Measurements from ENCODE around the gene KRT77. TPM values are rescaled to one million over a fixed set of nuclear protein-coding genes. Genes with fewer than 3 reads are reported as not detected.

KRT77 gene
- total and polyA plus RNA-seq, 10 of the 15 experiments (the other 5 are each of a cell fraction or from before 2014, with no cell fraction given), result not detected

DNA sequence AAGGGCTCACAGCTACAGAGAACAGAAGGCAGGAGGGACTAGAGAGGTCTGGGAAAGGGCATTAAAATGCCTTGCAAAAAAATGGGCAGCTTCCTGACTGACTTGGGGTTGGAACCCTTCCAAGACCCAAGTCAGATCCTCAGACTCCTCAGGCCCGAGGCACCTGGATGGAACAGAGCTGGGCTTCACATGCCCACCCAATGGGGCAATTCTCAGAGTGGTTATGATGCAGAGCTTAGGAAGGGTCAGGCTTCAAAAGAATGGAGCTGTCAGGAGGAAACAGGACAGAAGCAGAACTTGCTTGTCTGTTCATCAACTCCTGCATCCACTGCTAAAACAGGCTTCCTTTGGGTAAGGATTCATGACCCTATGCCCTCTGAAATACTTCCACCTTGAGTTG is 13.4 kb downstream of the KRT77 start:
- H3K36me3 ChIP-seq (ENCODE audit: control insufficient read depth in 2 of 2, insufficient read depth in 2 of 2, low read length in 1 of 2), result no peaks in the 10 kb centered on the region
- FAIRE-seq (no peak), DNase-seq (ENCODE audit: low read depth, low spot score) (no peak), ATAC-seq (no peak)
- no peak overlapping the region for H3K4me3 ChIP-seq
- ChIA-PET POLR2A (no interaction called here), SMC1A (ENCODE audit: uncharacterized antibody, unreplicated experiment) (no interaction called here), CTCF (no interaction called here), RAD21 (ENCODE audit: unreplicated experiment) (no interaction called here)
- TF ChIP-seq BMI1 (IDR thresholded peaks at IDR 0.05; ENCODE audit: borderline replicate concordance) (no peak), HDAC2 (IDR thresholded peaks at IDR 0.05) (no peak), MTA2 (IDR thresholded peaks at IDR 0.05; ENCODE audit: low read depth) (no peak), ZSCAN29 (IDR thresholded peaks at IDR 0.05) (no peak), ZNF207 (IDR thresholded peaks at IDR 0.05; ENCODE audit: borderline replicate concordance) (no peak), IKZF2 (IDR thresholded peaks at IDR 0.05) (no peak), PML (IDR thresholded peaks at IDR 0.05; ENCODE audit: low read length) (no peak), IKZF1 (conservative IDR thresholded peaks at IDR 0.05) (no peak), CHD1 (IDR thresholded peaks at IDR 0.05; ENCODE audit: low read depth, low read length) (no peak), BHLHE40 (IDR thresholded peaks at IDR 0.05; ENCODE audit: borderline replicate concordance in 1 of 2, low read depth in 2 of 2, low read length in 1 of 2) (no peak), SUPT20H (IDR thresholded peaks at IDR 0.05; ENCODE audit: borderline replicate concordance, control insufficient read depth, low read depth, low read length) (no peak), SMAD5 (IDR thresholded peaks at IDR 0.05; ENCODE audit: low read depth) (no peak), BACH1 (IDR thresholded peaks at IDR 0.05; ENCODE audit: borderline replicate concordance) (no peak), ZNF622 (IDR thresholded peaks at IDR 0.05) (no peak), CHD4 (IDR thresholded peaks at IDR 0.05) (no peak), SMC3 (IDR thresholded peaks at IDR 0.05; ENCODE audit: borderline replicate concordance, low read length) (no peak)
- TF ChIP-seq, protein P1, sequence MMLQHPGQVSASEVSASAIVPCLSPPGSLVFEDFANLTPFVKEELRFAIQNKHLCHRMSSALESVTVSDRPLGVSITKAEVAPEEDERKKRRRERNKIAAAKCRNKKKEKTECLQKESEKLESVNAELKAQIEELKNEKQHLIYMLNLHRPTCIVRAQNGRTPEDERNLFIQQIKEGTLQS (IDR thresholded peaks at IDR 0.05; ENCODE audit: borderline replicate concordance, extremely low read depth, low read depth, low read length), result no peak
- intact Hi-C loops (cut with micrococcal nuclease; ENCODE audit: unreplicated experiment), result no loop called here
- BruUV-seq (replicated peaks), result no TSS peak
- H2AFZ ChIP-seq (ENCODE audit: control insufficient read depth, low read depth, low read length), result no peak overlapping the region
- 0% methylated on average over 1 of the region's 1 CpG for WGBS (ENCODE audit: insufficient coverage, insufficient replicate concordance, low lambda C conversion rate, missing lambda C conversion rate)
- H3K4me2 ChIP-seq (ENCODE audit: control insufficient read depth, insufficient read depth), result no peak overlapping the region
- H3K9me3 ChIP-seq (replicated peaks; ENCODE audit: control insufficient read depth, insufficient read depth, low read length), result no peaks in the 10 kb centered on the region
- H4K20me1 ChIP-seq (ENCODE audit: control insufficient read depth, insufficient read depth), result no peaks in the 10 kb centered on the region; the same call in 1 of the 2 replicates
- H3K79me2 ChIP-seq (ENCODE audit: control insufficient read depth, insufficient read depth, low read length), result no peaks in the 10 kb centered on the region
- no peak overlapping the region for H3K27ac ChIP-seq (ENCODE audit: control insufficient read depth, insufficient read depth)
- no peaks in the 10 kb centered on the region for H3K4me1 ChIP-seq (ENCODE audit: control insufficient read depth, insufficient read depth, low read length)
- no peak overlapping the region for H3K9ac ChIP-seq (ENCODE audit: control insufficient read depth, insufficient read depth, low read length)
- H3K27me3 ChIP-seq (replicated peaks in 1 of 2; ENCODE audit: control insufficient read depth in 2 of 2, insufficient read depth in 2 of 2, low read length in 1 of 2), result peaks cover 9 to 11% of the 10 kb centered on the region in 2 experiments
- in situ Hi-C loops (cut with MboI), result no loop called here

Data from GM12878 (cell line).